ENCODE results near the gene EFCAB13. TPM values are rescaled to one million over a fixed set of nuclear protein-coding genes. Genes with fewer than 3 reads are reported as not detected.

Gene EFCAB13
- total and polyA plus RNA-seq, 9 donors = 1.5 to 6.9 (median 3.4) TPM

Other genes with a start within 250 kb of the EFCAB13 start
- 58.8 TPM for gene CDC27, start 134.7 kb upstream of the EFCAB13 start, total RNA-seq
- 10 to 100 TPM; 31.3 to 61.9 (median 47.9) TPM for gene CDC27, start 134.7 kb upstream of the EFCAB13 start, polyA plus RNA-seq (ENCODE audit: insufficient read depth in 1 of 8, insufficient read length in 8 of 8, low replicate concordance in 1 of 8)
- gene MYL4, start 114.6 kb upstream of the EFCAB13 start, total RNA-seq = 1,072 TPM
- gene MYL4, start 114.6 kb upstream of the EFCAB13 start, polyA plus RNA-seq (ENCODE audit: insufficient read depth in 1 of 8, insufficient read length in 8 of 8, low replicate concordance in 1 of 8) = 1,000 to 10,000 TPM; 1,072 to 1,940 (median 1,618) TPM
- 16.5 TPM for gene ITGB3, start 70.1 kb upstream of the EFCAB13 start, total RNA-seq
- gene ITGB3, start 70.1 kb upstream of the EFCAB13 start, polyA plus RNA-seq (ENCODE audit: insufficient read depth in 1 of 8, insufficient read length in 8 of 8, low replicate concordance in 1 of 8) = 10 to 100 TPM in 6 of 8 donors, 1 to 10 TPM in 2; 7.9 to 19.1 (median 14.6) TPM
- 96.8 TPM for gene NPEPPS, start 207.2 kb downstream of the EFCAB13 start, total RNA-seq
- 100 to 1,000 TPM; 104 to 166 (median 116) TPM for gene NPEPPS, start 207.2 kb downstream of the EFCAB13 start, polyA plus RNA-seq (ENCODE audit: insufficient read depth in 1 of 8, insufficient read length in 8 of 8, low replicate concordance in 1 of 8)

Data from muscle of leg (tissue), 9 donors.